LNCaP clone FGC (cell line): ENCODE data around the gene WDFY2.

ENCODE experiments used
- DNase-seq: peaks from one replicate; pipeline ENCODE4 v3.0.0-alpha.2; 2011; ENCODE audit warnings: low read depth
- H3K4me3 ChIP-seq: 2 replicates; pipeline ENCODE4 v1.5.1; 2011; ENCODE audit warnings: mild to moderate bottlenecking, low read depth, low read length, control low read depth
- CTCF ChIP-seq: IDR thresholded peaks from 2 replicates; pipeline ENCODE4 v1.5.1; 2012; ENCODE audit warnings: mild to moderate bottlenecking; ENCODE audit not compliant: control insufficient read depth, insufficient read depth; ENCODE audit errors: extremely low read depth

The WDFY2 gene

DNA sequence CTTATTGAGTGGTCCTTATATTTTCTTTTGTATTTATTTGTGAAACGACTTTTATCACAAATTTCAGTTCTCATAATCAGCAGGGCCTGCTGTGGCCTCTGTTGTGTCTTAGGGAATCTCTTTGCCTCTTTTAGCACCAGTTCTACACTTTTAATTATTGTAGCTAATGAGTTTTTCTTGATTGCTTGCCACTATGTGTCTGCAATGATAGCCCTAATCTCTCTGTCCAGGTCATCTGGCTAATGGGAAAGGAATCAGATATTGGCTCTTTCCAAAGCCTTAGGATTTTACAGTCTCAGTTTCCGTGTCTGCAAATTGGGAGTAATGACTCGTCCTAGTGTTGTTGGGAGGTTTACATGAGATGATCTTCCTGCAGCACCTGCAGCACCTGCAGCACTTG, 10.2 kb downstream of the WDFY2 start:
- TF ChIP-seq CTCF, result no peak
- no peak for DNase-seq
- no peak overlapping the region for H3K4me3 ChIP-seq

- DNase-seq, result no peak
- TF ChIP-seq CTCF, result no peak
- H3K4me3 ChIP-seq, result no peak overlapping the region
Observed at GRCh38 chr13:51595416-51595815, 11.2 kb downstream of the WDFY2 start.

- no peak overlapping the region for H3K4me3 ChIP-seq
- TF ChIP-seq CTCF, result no peak
- DNase-seq, result no peak
Observed at GRCh38 chr13:51596541-51596940, 12.3 kb downstream of the WDFY2 start.

GRCh38 chr13:51599444-51600176, 15.3 kb downstream of the WDFY2 start:
- DNase-seq, result no peak
- TF ChIP-seq CTCF, result no peak
- H3K4me3 ChIP-seq, result no peak overlapping the region

- no peak overlapping the region for H3K4me3 ChIP-seq
- DNase-seq, result no peak
- no peak for TF ChIP-seq CTCF
Observed at GRCh38 chr13:51600703-51601102, 16.4 kb downstream of the WDFY2 start.

DNA sequence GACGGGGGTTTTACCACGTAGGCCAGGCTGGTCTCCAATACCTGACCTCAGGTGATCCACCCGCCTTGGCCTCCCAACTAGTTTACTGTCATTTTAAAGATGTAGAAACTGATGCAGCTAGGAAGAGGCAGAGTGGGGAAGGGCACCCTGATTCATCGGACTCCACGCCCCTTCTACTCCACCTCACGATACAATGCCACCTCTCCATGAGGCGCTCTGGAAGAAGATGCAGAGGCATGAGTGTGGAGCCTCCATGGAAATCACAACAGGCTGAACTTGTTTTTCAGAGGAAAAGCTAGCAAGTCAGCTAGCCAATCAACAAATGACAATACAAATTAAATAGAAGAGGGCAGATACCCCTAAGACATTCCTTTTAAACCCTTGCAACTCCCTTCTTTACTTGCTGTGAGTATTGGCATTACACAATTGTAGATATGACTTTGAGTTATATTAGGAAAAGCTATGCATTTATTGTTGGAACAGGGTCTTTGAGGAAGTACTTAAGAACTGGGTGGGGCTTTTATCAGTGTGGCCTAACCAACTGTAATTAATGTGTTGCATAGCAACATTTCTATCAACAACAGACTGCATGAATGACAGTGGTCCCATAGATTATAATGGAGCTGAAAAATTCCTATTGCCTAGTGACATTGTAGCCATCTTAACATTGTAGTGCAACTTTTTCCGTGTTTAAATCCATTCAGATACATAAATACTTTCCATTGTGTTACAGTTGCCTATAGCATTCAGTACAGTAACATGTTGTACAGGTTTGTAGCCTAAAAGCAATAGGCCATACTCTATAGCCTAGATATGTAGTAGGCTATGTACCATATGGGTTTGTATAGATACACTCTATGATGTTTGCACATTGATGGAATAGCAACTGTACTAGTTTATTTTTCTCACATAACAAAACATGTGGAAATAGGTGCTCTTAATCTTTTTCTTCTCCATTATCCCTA, 17.6 kb downstream of the WDFY2 start:
- H3K4me3 ChIP-seq, result no peak overlapping the region
- no peak for DNase-seq
- TF ChIP-seq CTCF, result no peak
